ENCODE measurements around the gene CLEC2A.

The CLEC2A gene

DNA sequence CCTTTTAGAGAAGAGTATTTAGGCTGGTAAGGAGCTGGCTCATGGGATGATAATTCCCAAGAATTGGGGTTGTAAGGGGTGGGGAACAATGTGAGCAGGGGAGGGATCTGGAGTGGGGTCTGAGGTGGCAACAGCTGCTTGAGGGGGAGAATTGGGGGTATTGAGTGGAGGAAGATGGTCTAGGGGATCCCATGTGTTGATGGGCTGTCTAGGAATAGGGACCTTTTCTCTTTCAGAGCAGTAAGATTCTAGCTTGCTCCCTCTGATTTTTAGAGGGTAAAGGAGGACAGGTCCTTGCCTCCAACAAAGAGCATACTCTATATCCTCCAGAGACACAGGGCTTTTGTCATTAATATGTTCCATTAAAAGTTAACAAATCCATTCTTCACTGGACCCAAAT is 22.4 kb downstream of the CLEC2A start:
- Histone ChIP-seq H3K9me3 (ENCODE audit: control insufficient read depth, low read length) (peaks cover 35% of the 10 kb centered on the region), H3K4me1 (ENCODE audit: control insufficient read depth, insufficient read depth, low read length, poor library complexity, severe bottlenecking) (no peaks in the 10 kb centered on the region), H3K36me3 (ENCODE audit: control insufficient read depth, insufficient read depth, low read length) (no peaks in the 10 kb centered on the region), H3K27ac (ENCODE audit: low read depth, low read length, severe bottlenecking) (no peak overlapping the region), H3K4me3 (ENCODE audit: extremely low read depth, insufficient read depth, low read length, poor library complexity, severe bottlenecking) (no peak overlapping the region)

DNA sequence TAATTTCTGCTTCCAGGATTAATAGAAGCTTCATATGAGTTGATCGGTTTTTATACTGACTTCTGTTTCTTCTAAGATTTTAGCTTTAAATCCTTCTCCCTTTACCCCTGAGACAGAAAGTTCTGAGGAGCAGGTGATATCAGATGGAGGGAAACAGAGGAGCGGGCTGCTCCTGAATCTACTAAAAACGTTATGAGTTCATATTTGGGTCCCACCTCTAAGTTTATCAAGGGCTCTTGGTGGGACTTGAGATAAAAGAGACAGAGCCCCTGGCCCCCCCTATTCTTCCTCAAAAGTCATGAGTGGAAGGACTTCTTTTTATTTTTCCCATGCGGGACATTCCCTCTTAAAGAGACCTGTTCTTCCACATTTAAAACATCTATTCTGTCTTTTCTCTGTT is 23.8 kb downstream of the CLEC2A start:
- peaks cover 35% of the 10 kb centered on the region for H3K9me3 ChIP-seq (ENCODE audit: control insufficient read depth, low read length)
- no peaks in the 10 kb centered on the region for H3K36me3 ChIP-seq (ENCODE audit: control insufficient read depth, insufficient read depth, low read length)
- H3K27ac ChIP-seq (ENCODE audit: low read depth, low read length, severe bottlenecking), result no peak overlapping the region
- H3K4me3 ChIP-seq (ENCODE audit: extremely low read depth, insufficient read depth, low read length, poor library complexity, severe bottlenecking), result no peak overlapping the region
- H3K4me1 ChIP-seq (ENCODE audit: control insufficient read depth, insufficient read depth, low read length, poor library complexity, severe bottlenecking), result no peaks in the 10 kb centered on the region
- 67% methylated on average over 1 of the region's 4 CpGs; no CpG with 5 or more reads in 1 of the 2 experiments for WGBS, 2 experiments (ENCODE audit: insufficient coverage in 2 of 2)

- H3K4me1 ChIP-seq (ENCODE audit: control insufficient read depth, insufficient read depth, low read length, poor library complexity, severe bottlenecking), result no peaks in the 10 kb centered on the region
- no peak overlapping the region for H3K27ac ChIP-seq (ENCODE audit: low read depth, low read length, severe bottlenecking)
- H3K4me3 ChIP-seq (ENCODE audit: extremely low read depth, insufficient read depth, low read length, poor library complexity, severe bottlenecking), result no peak overlapping the region
- peaks cover 36% of the 10 kb centered on the region for H3K9me3 ChIP-seq (ENCODE audit: control insufficient read depth, low read length)
- 78 to 90% methylated on average over 2 to 4 of the region's 7 CpGs for WGBS, 2 experiments (ENCODE audit: insufficient coverage in 2 of 2)
- no peaks in the 10 kb centered on the region for H3K36me3 ChIP-seq (ENCODE audit: control insufficient read depth, insufficient read depth, low read length)
These were observed 24.4 kb downstream of the CLEC2A start for GRCh38 chr12:9907769-9908168.

- no CpG with 5 or more reads among the region's 2 CpGs for WGBS, 2 experiments (ENCODE audit: insufficient coverage in 2 of 2)
These were observed 25.3 kb downstream of the CLEC2A start for GRCh38 chr12:9906873-9907272.

DNA sequence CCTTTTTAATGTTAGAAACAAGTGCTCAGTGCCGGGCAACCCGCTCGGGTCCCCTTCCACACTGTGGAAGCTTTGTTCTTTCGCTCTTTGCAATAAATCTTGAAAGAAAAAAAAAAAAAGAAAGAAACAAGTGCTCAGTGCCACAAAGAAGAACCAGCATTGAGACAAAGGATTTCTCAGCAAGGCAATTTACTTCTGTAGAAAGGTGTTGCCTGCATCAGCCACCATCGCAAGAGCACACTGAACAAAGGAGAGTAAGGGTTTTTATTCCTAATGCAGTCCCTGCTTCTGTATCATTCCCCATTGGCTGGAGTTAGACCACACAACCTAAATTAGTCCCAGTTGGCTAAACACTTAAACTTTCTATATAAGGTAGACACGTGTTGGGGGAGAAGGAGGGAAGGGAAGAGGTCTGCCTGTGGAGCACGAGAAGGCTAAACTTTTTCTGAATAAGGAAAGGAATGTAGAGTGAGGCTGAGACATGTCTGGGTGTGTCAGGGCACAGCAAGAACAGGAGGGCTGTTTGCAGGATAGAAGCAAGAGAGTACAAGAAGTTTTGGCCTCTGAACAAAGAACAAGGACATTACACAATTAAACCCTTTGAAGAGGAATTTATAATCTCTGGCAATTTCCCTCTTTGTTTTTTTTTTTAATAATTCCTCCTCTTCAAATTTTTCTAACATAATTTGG is 29.5 kb downstream of the CLEC2A start:
- no peaks in the 10 kb centered on the region for H3K36me3 ChIP-seq (ENCODE audit: control insufficient read depth, insufficient read depth, low read length)
- 91% methylated on average over 5 of the region's 7 CpGs for WGBS, 2 experiments (ENCODE audit: insufficient coverage in 2 of 2)
- H3K4me1 ChIP-seq (ENCODE audit: control insufficient read depth, insufficient read depth, low read length, poor library complexity, severe bottlenecking), result no peaks in the 10 kb centered on the region
- no peak overlapping the region for H3K4me3 ChIP-seq (ENCODE audit: extremely low read depth, insufficient read depth, low read length, poor library complexity, severe bottlenecking)
- no peak overlapping the region for H3K27ac ChIP-seq (ENCODE audit: low read depth, low read length, severe bottlenecking)
- peaks cover 10% of the 10 kb centered on the region for H3K9me3 ChIP-seq (ENCODE audit: control insufficient read depth, low read length)

More at GRCh38 chr12:9906873-9907272, 25.3 kb downstream of the CLEC2A start:
- Histone ChIP-seq H3K27ac (ENCODE audit: low read depth, low read length, severe bottlenecking) (no peak overlapping the region), H3K36me3 (ENCODE audit: control insufficient read depth, insufficient read depth, low read length) (no peaks in the 10 kb centered on the region), H3K4me1 (ENCODE audit: control insufficient read depth, insufficient read depth, low read length, poor library complexity, severe bottlenecking) (no peaks in the 10 kb centered on the region), H3K9me3 (ENCODE audit: control insufficient read depth, low read length) (peaks cover 38% of the 10 kb centered on the region), H3K4me3 (ENCODE audit: extremely low read depth, insufficient read depth, low read length, poor library complexity, severe bottlenecking) (no peak overlapping the region)

GRCh38 chr12:9900930-9901329 is 31.2 kb downstream of the CLEC2A start:
- Histone ChIP-seq H3K36me3 (ENCODE audit: control insufficient read depth, insufficient read depth, low read length) (no peaks in the 10 kb centered on the region), H3K27ac (ENCODE audit: low read depth, low read length, severe bottlenecking) (no peak overlapping the region), H3K4me1 (ENCODE audit: control insufficient read depth, insufficient read depth, low read length, poor library complexity, severe bottlenecking) (no peaks in the 10 kb centered on the region), H3K4me3 (ENCODE audit: extremely low read depth, insufficient read depth, low read length, poor library complexity, severe bottlenecking) (no peak overlapping the region), H3K9me3 (ENCODE audit: control insufficient read depth, low read length) (peaks cover 10% of the 10 kb centered on the region)
- WGBS, 2 experiments (ENCODE audit: insufficient coverage in 2 of 2), result 100% methylated on average over 1 of the region's 2 CpGs; no CpG with 5 or more reads in 1 of the 2 experiments

DNA sequence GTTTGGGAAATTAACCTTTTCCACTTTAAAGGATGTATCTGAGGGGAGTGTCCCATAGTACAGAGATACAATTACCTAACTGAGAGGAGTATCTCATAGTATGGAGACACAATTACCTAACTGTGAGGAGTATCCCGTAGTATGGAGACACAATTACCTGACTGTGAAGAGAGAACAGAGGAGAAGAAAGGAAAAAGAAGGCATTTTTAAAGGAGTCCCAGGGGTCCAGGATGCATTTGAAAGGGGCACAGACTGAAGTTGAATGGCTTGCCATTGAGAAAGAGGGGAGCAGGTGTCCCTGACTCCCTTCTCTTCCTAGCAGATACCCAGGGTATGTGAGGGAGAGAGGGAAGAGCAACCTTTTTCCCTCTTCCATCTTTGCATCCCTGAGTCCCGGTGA is 33.0 kb downstream of the CLEC2A start:
- Histone ChIP-seq H3K9me3 (ENCODE audit: control insufficient read depth, low read length) (peaks cover 10% of the 10 kb centered on the region), H3K4me3 (ENCODE audit: extremely low read depth, insufficient read depth, low read length, poor library complexity, severe bottlenecking) (no peak overlapping the region), H3K4me1 (ENCODE audit: control insufficient read depth, insufficient read depth, low read length, poor library complexity, severe bottlenecking) (no peaks in the 10 kb centered on the region), H3K36me3 (ENCODE audit: control insufficient read depth, insufficient read depth, low read length) (no peaks in the 10 kb centered on the region), H3K27ac (ENCODE audit: low read depth, low read length, severe bottlenecking) (no peak overlapping the region)
- 70 to 90% methylated on average over 1 to 2 of the region's 2 CpGs for WGBS, 2 experiments (ENCODE audit: insufficient coverage in 2 of 2)

DNA sequence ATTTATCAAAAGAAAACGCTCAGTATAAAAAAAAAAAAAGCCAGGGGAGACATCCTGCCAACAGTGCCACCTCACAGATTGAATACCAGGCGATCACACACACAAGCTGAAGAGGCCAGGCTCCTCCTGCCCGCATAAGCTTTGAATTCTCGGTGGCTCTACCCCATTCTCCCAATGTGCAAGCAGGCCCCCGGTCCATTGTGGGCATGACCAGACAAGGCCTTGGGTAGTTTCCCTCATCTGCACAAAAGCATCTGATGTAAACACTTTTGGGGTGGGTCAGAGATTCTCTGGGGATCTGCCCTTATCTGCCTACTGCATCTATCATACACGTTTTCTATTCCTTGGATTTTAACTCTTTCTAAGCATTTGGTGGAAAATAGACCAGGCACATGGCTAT is 34.6 kb downstream of the CLEC2A start:
- no peak overlapping the region for H3K27ac ChIP-seq (ENCODE audit: low read depth, low read length, severe bottlenecking)
- 90 to 94% methylated on average over 3 to 5 of the region's 6 CpGs for WGBS, 2 experiments (ENCODE audit: insufficient coverage in 2 of 2)
- H3K4me1 ChIP-seq (ENCODE audit: control insufficient read depth, insufficient read depth, low read length, poor library complexity, severe bottlenecking), result no peaks in the 10 kb centered on the region
- no peak overlapping the region for H3K4me3 ChIP-seq (ENCODE audit: extremely low read depth, insufficient read depth, low read length, poor library complexity, severe bottlenecking)
- H3K9me3 ChIP-seq (ENCODE audit: control insufficient read depth, low read length), result peaks cover 7% of the 10 kb centered on the region
- H3K36me3 ChIP-seq (ENCODE audit: control insufficient read depth, insufficient read depth, low read length), result no peaks in the 10 kb centered on the region

DNA sequence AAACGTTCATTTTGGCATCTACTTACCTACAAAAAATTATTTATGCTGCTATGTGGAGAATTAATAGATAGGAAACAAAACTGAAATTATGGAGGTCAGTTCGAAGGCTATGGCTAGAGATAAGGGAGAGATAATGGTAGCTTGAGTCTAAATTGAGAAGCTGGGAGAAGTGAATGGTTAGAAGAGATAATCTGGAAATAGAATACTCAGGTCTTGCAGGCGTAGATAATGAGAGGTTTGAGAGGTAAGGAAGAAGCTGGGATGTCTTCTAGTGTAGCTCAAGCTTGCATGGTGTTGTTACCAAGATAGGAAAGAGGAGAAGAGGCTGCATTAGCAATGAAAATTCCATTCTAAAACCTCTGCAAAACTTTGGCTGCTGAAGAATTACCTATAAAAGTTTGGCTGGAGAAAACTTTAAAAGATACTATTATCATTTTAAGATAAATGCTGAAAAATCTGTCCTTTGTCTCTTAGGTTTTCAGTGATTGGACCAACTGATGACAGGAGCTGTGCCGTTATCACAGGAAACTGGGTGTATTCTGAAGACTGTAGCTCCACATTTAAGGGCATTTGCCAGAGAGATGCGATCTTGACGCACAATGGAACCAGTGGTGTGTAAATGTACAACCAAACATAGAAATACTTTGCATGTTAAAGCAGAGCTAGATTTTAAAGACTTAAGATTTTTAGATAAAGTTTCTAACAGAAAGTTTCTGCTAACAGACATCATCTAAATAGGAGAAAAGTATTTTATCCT is 36.8 kb downstream of the CLEC2A start:
- Histone ChIP-seq H3K9me3 (ENCODE audit: control insufficient read depth, low read length) (no peaks in the 10 kb centered on the region), H3K4me1 (ENCODE audit: control insufficient read depth, insufficient read depth, low read length, poor library complexity, severe bottlenecking) (no peaks in the 10 kb centered on the region), H3K36me3 (ENCODE audit: control insufficient read depth, insufficient read depth, low read length) (no peaks in the 10 kb centered on the region), H3K4me3 (ENCODE audit: extremely low read depth, insufficient read depth, low read length, poor library complexity, severe bottlenecking) (no peak overlapping the region), H3K27ac (ENCODE audit: low read depth, low read length, severe bottlenecking) (no peak overlapping the region)
- WGBS, 2 experiments (ENCODE audit: insufficient coverage in 2 of 2), result 87 to 94% methylated on average over 3 of the region's 6 CpGs

GRCh38 chr12:9888665-9889273 is 43.4 kb downstream of the CLEC2A start:
- H3K4me3 ChIP-seq (ENCODE audit: extremely low read depth, insufficient read depth, low read length, poor library complexity, severe bottlenecking), result no peak overlapping the region
- H3K36me3 ChIP-seq (ENCODE audit: control insufficient read depth, insufficient read depth, low read length), result no peaks in the 10 kb centered on the region
- H3K4me1 ChIP-seq (ENCODE audit: control insufficient read depth, insufficient read depth, low read length, poor library complexity, severe bottlenecking), result no peaks in the 10 kb centered on the region
- WGBS, 2 experiments (ENCODE audit: insufficient coverage in 2 of 2), result 83% methylated on average over 1 of the region's 4 CpGs; no CpG with 5 or more reads in 1 of the 2 experiments
- H3K27ac ChIP-seq (ENCODE audit: low read depth, low read length, severe bottlenecking), result no peak overlapping the region
- no peaks in the 10 kb centered on the region for H3K9me3 ChIP-seq (ENCODE audit: control insufficient read depth, low read length)

DNA sequence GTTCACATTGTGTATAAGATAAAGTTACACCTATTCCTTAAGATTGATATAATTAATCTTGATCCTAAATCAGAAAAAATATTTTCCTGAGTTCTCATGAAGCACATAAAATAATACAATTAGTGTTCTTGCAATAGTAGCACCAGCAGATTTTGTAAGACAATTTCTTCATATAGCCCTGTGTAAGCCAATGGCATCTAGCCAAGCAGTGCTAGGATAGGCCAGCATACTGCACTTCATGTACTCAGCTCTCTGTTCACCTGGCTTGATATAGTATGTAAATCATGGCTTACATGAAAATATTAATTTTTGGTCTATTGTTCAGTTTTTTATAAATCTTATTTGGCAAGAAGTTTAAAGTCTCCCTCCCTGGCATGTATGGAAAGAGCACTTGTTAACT is 49.0 kb downstream of the CLEC2A start:
- no peaks in the 10 kb centered on the region for H3K9me3 ChIP-seq (ENCODE audit: control insufficient read depth, low read length)
- H3K4me3 ChIP-seq (ENCODE audit: extremely low read depth, insufficient read depth, low read length, poor library complexity, severe bottlenecking), result no peak overlapping the region
- H3K4me1 ChIP-seq (ENCODE audit: control insufficient read depth, insufficient read depth, low read length, poor library complexity, severe bottlenecking), result no peaks in the 10 kb centered on the region
- no peaks in the 10 kb centered on the region for H3K36me3 ChIP-seq (ENCODE audit: control insufficient read depth, insufficient read depth, low read length)
- H3K27ac ChIP-seq (ENCODE audit: low read depth, low read length, severe bottlenecking), result no peak overlapping the region

Data from mesodermal cell (in vitro differentiated cells).